PC-3 (cell line): ENCODE results near the gene TMEM242. TPM values are rescaled to one million over a fixed set of nuclear protein-coding genes. Genes with fewer than 3 reads are reported as not detected.

ENCODE experiments used
- ATAC-seq: fragments of 200-7000 bp; cut with Tn5 transposase; 2 replicates; pipeline ENCODE4 v1.9.1; 2020; ENCODE audit warnings: mild to moderate bottlenecking, moderate library complexity
- BruUV-seq: library from RNA; stranded (reverse); fragments of 400-500 nt; replicated peaks from 2 replicates; lab custom pipeline; 2021; lab: Mats Ljungman, UMichigan
- CTCF ChIA-PET: fragments of 300-600 bp; sonication (Branson Sonifier 250); formaldehyde crosslinking; loops from one replicate; lab custom pipeline; 2022; ENCODE audit warnings: antibody characterized with exemption; lab: Charles Lee
- POLR2A ChIA-PET: fragments of 300-600 bp; sonication (Branson Sonifier 250); formaldehyde crosslinking; loops from one replicate; lab custom pipeline; 2022; ENCODE audit warnings: antibody characterized with exemption; ENCODE audit not compliant: unreplicated experiment; lab: Charles Lee
- DNase-seq: peaks from one replicate; pipeline ENCODE4 v3.0.0-alpha.2; 2015
- H2AFZ ChIP-seq: fragments of 300-600 bp; sonication (generic); 2 replicates; pipeline ENCODE4 v1.6.0; 2016; ENCODE audit warnings: antibody characterized with exemption, low read length
- H3F3A ChIP-seq: fragments of 300-600 bp; sonication (generic); one replicate; pipeline ENCODE4 v1.6.0; 2017; ENCODE audit warnings: antibody characterized with exemption, low read length, control low read depth, mild to moderate bottlenecking; ENCODE audit not compliant: unreplicated experiment
- H3K27ac ChIP-seq: fragments of 300-600 bp; sonication (generic); 2 replicates; pipeline ENCODE4 v1.5.1; 2016; ENCODE audit warnings: mild to moderate bottlenecking, low read length
- H3K27me3 ChIP-seq: fragments of 300-600 bp; sonication (generic); 2 replicates; pipeline ENCODE4 v1.6.1; 2016; ENCODE audit warnings: low read length, mixed read lengths
- H3K36me3 ChIP-seq: fragments of 300-600 bp; sonication (generic); 2 replicates; pipeline ENCODE4 v1.6.1; 2016; ENCODE audit warnings: low read depth, mixed run types, low read length, mixed read lengths
- H3K4me1 ChIP-seq: fragments of 300-600 bp; sonication (generic); 2 replicates; pipeline ENCODE4 v1.5.1; 2016; ENCODE audit warnings: low read length; ENCODE audit not compliant: insufficient read depth
- H3K4me2 ChIP-seq: fragments of 300-600 bp; sonication (generic); 2 replicates; pipeline ENCODE4 v1.6.0; 2016; ENCODE audit warnings: low read length
- H3K4me3 ChIP-seq: fragments of 300-600 bp; sonication (generic); 2 replicates; pipeline ENCODE4 v1.5.1; 2016; ENCODE audit warnings: mild to moderate bottlenecking, low read length, mixed read lengths
- H3K79me2 ChIP-seq: fragments of 300-600 bp; sonication (generic); 2 replicates; pipeline ENCODE4 v1.6.1; 2017; ENCODE audit warnings: low read length, mixed read lengths
- H3K9ac ChIP-seq: fragments of 300-600 bp; sonication (generic); 2 replicates; pipeline ENCODE4 v1.6.0; 2016; ENCODE audit warnings: mild to moderate bottlenecking, low read length
- H3K9me2 ChIP-seq: fragments of 300-600 bp; sonication (generic); replicated peaks from 2 replicates; pipeline ENCODE4 v1.6.1; 2016; ENCODE audit warnings: mixed run types, low read length, mixed read lengths
- H3K9me3 ChIP-seq: fragments of 300-600 bp; sonication (generic); 2 replicates; pipeline ENCODE4 v1.6.1; 2016; ENCODE audit warnings: low read length, mixed read lengths
- H4K20me1 ChIP-seq: fragments of 300-600 bp; sonication (generic); 2 replicates; pipeline ENCODE4 v1.6.1; 2016; ENCODE audit warnings: low read length, mixed read lengths
- CTCF ChIP-seq: fragments of 300-600 bp; sonication (generic); conservative IDR thresholded peaks from 2 replicates; pipeline ENCODE4 v1.5.1; 2017; ENCODE audit warnings: antibody characterized with exemption, low read depth, mild to moderate bottlenecking, low read length
- EZH2 ChIP-seq: fragments of 300-600 bp; sonication (generic); IDR thresholded peaks from one replicate; pipeline ENCODE4 v1.6.1; 2017; ENCODE audit warnings: antibody characterized with exemption, mild to moderate bottlenecking, low read length; ENCODE audit not compliant: unreplicated experiment
- EZH2phosphoT487 ChIP-seq: fragments of 300-600 bp; sonication (generic); IDR thresholded peaks from 2 replicates; pipeline ENCODE4 v1.6.1; 2018; ENCODE audit warnings: mild to moderate bottlenecking, antibody characterized with exemption, low read length, borderline replicate concordance
- intact Hi-C: fragments of 100-400 bp; cut with micrococcal nuclease; formaldehyde crosslinking; loops from 2 replicates; pipeline ENCODE4 v1.9.0; 2023
- total RNA-seq: library from RNA; depleted of rRNA; stranded (reverse); fragments of >200 nt; gene quantifications from 2 replicates; pipeline ENCODE4 v1.2.3, GENCODE V29; 2014

The TMEM242 gene
- total RNA-seq, 1 experiment from 2014 or later, result 7.9 TPM

- TF ChIP-seq EZH2 (no peak), CTCF (no peak), EZH2phosphoT487 (no peak)
- Histone ChIP-seq H3K79me2 (no peaks in the 10 kb centered on the region), H3K9me3 (no peaks in the 10 kb centered on the region), H3K27me3 (no peaks in the 10 kb centered on the region), H3K36me3 (no peaks in the 10 kb centered on the region), H3K4me1 (no peaks in the 10 kb centered on the region), H2AFZ (no peak overlapping the region), H3K27ac (no peak overlapping the region), H3F3A (no peaks in the 10 kb centered on the region), H3K9ac (no peak overlapping the region), H3K4me3 (no peak overlapping the region), H3K9me2 (no peaks in the 10 kb centered on the region), H3K4me2 (no peak overlapping the region), H4K20me1 (no peaks in the 10 kb centered on the region)
- ChIA-PET POLR2A (no interaction called here), CTCF (no interaction called here)
- no TSS peak for BruUV-seq
- DNase-seq (no peak), ATAC-seq (no peak)
- intact Hi-C loops, result no loop called here
Measured at GRCh38 chr6:157302736-157303135, 20.6 kb downstream of the TMEM242 start.

- ATAC-seq (no peak), DNase-seq (no peak)
- no peak overlapping the region for H3K27ac ChIP-seq
- H2AFZ ChIP-seq, result no peak overlapping the region
- H3K4me3 ChIP-seq, result no peak overlapping the region
- no peaks in the 10 kb centered on the region for H3K36me3 ChIP-seq
- no peaks in the 10 kb centered on the region for H3K4me1 ChIP-seq
- CTCF ChIA-PET, result no interaction called here
- no peaks in the 10 kb centered on the region for H4K20me1 ChIP-seq
- POLR2A ChIA-PET, result no interaction called here
- no TSS peak for BruUV-seq
- TF ChIP-seq EZH2 (no peak), CTCF (no peak)
- H3K9ac ChIP-seq, result no peak overlapping the region
- H3K27me3 ChIP-seq, result no peaks in the 10 kb centered on the region
- no peak overlapping the region for H3K4me2 ChIP-seq
- no peaks in the 10 kb centered on the region for H3K9me3 ChIP-seq
- H3K9me2 ChIP-seq, result no peaks in the 10 kb centered on the region
- H3F3A ChIP-seq, result no peaks in the 10 kb centered on the region
- H3K79me2 ChIP-seq, result no peaks in the 10 kb centered on the region
- intact Hi-C loops, result no loop called here
Measured at GRCh38 chr6:157300436-157300835, 22.9 kb downstream of the TMEM242 start.

GRCh38 chr6:157300006-157300405 lies 23.3 kb downstream of the TMEM242 start:
- CTCF ChIA-PET, result no interaction called here
- intact Hi-C loops, result no loop called here
- DNase-seq (no peak), ATAC-seq (no peak)
- POLR2A ChIA-PET, result no interaction called here
- H3K27ac ChIP-seq, result no peak overlapping the region
- H3K9ac ChIP-seq, result no peak overlapping the region
- no peak overlapping the region for H3K4me3 ChIP-seq
- no peaks in the 10 kb centered on the region for H3K4me1 ChIP-seq
- H3K9me3 ChIP-seq, result no peaks in the 10 kb centered on the region
- H3K36me3 ChIP-seq, result no peaks in the 10 kb centered on the region
- no peak for TF ChIP-seq EZH2phosphoT487
- TF ChIP-seq EZH2, result no peak
- TF ChIP-seq CTCF, result no peak
- no peak overlapping the region for H2AFZ ChIP-seq
- no peaks in the 10 kb centered on the region for H3K27me3 ChIP-seq
- H4K20me1 ChIP-seq, result no peaks in the 10 kb centered on the region
- no peak overlapping the region for H3K4me2 ChIP-seq
- no TSS peak for BruUV-seq
- H3K9me2 ChIP-seq, result no peaks in the 10 kb centered on the region
- no peaks in the 10 kb centered on the region for H3K79me2 ChIP-seq
- no peaks in the 10 kb centered on the region for H3F3A ChIP-seq
